ENCODE data around the gene AHCYL2.
"Not testable (repeated sequence)": the region's sequence is repeated elsewhere in the genome, so short reads cannot be mapped to it uniquely, and the experiment has no call there.

Gene AHCYL2

DNA sequence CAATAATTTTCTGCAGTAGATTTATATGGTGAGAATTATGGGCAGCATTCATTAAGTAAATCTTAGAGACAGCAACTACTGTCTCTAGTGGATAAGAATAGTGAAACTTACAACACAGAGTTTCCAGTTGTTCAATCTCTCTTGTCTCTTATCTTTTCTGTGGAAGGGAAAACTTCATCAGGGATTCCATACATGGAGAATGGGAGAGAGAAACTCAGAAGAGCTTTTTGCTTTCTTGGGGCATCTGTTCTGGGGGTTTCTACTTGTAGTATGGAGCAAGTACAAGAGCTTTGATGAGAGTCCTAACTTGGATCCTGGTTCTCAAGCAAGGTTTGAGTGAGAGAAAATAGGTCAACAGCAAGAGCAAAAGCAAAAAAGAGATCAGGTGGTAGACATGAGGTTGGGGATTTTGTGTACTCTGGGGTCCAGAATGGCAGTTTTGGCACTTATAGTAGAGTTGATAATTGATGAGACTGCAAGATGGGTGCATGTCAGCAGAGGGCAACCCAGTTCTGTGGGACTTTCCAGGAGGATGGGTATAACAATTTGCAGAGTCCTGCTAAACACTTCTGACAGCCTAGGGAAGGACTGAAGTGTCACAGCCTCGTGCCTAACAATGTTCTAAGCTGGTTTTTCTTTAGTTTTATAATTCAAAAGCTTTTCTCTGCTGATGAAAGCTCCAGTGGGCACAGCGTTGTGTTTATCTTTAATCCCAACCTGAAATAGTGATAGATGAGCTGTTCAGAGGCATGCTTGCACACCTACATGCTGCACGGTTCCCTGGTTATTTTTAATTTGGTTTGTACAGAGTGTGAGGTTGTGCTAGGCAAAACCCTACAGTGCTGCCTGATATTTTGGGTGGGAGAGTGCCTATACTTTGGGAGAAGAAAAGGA, 177.4 kb downstream of the AHCYL2 start:
- H3K4me3 ChIP-seq (ENCODE audit: control insufficient read depth, low read depth, low read length) = no peak overlapping the region
- TF ChIP-seq, protein P1, sequence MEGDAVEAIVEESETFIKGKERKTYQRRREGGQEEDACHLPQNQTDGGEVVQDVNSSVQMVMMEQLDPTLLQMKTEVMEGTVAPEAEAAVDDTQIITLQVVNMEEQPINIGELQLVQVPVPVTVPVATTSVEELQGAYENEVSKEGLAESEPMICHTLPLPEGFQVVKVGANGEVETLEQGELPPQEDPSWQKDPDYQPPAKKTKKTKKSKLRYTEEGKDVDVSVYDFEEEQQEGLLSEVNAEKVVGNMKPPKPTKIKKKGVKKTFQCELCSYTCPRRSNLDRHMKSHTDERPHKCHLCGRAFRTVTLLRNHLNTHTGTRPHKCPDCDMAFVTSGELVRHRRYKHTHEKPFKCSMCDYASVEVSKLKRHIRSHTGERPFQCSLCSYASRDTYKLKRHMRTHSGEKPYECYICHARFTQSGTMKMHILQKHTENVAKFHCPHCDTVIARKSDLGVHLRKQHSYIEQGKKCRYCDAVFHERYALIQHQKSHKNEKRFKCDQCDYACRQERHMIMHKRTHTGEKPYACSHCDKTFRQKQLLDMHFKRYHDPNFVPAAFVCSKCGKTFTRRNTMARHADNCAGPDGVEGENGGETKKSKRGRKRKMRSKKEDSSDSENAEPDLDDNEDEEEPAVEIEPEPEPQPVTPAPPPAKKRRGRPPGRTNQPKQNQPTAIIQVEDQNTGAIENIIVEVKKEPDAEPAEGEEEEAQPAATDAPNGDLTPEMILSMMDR (IDR thresholded peaks at IDR 0.05; ENCODE audit: control insufficient read depth, insufficient read depth, low read depth, low read length, missing control alignments) = peak; percentile 14
- no peak for DNase-seq (ENCODE audit: low read depth)

DNA sequence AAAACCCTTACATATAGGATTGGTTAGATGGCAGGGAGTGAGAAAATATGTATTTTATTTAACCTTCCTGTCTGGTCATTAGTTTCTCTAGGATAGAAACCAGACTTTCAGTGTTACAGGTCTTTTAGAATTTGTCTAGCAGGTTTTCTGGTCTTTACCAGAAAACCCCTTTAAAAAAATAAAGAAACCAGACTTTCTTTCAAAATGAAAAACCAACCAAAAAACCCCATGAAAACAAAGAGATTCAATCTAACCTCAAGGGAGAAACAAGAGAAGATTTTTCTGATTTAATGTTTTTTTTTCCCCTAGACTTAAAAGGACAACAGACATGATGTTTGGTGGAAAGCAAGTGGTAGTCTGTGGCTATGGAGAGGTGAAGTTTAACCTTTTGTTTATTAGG, 180.7 kb downstream of the AHCYL2 start:
- no peak for DNase-seq (ENCODE audit: low read depth)
- H3K4me3 ChIP-seq (ENCODE audit: control insufficient read depth, low read depth, low read length) = no peak overlapping the region
- TF ChIP-seq, protein P1 (IDR thresholded peaks at IDR 0.05; ENCODE audit: control insufficient read depth, insufficient read depth, low read depth, low read length, missing control alignments) = no peak

DNA sequence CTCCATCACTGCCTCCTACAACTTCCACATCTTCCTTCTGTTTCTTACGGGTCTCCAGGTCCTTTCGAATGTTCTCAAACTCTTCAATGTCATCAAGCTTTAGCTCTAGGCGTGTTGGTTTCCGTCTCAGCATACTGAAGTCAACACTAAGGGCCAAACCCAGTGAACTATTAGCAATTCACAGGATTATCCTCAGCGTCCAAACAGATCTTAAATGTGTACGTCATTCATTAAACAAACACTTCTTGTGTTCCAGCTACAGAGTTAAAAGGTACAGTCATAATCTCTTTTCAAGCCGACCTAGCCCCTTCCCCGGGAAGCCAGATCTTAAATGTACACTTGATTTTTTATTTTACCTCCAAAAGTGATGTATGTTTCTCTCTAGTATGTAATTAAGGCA, 185.4 kb downstream of the AHCYL2 start:
- not testable (repeated sequence) for H3K4me3 ChIP-seq (ENCODE audit: control insufficient read depth, low read depth, low read length); DNase-seq (ENCODE audit: low read depth)

DNA sequence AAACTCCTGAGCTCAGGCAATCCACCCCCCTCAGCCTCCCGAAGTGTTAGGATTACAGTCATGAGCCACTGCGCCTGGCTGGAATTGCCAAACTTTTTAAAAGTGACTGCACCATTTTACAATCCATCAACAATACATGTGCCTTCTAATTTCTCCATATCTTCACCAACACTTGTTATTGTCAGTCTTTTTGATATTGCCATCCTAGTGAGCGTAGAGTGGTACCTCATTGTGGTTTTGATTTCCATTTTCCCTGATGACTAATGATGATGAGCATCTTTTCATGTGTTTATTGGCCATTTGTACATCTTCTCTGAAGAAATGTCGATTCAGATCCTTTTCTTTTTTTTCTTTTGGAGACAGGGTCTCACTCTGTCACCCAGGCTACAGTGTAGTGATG, 187.7 kb downstream of the AHCYL2 start:
- no peak overlapping the region for H3K4me3 ChIP-seq (ENCODE audit: control insufficient read depth, low read depth, low read length)
- no peak for DNase-seq (ENCODE audit: low read depth)
- TF ChIP-seq, protein P1 (IDR thresholded peaks at IDR 0.05; ENCODE audit: control insufficient read depth, insufficient read depth, low read depth, low read length, missing control alignments) = no peak

DNA sequence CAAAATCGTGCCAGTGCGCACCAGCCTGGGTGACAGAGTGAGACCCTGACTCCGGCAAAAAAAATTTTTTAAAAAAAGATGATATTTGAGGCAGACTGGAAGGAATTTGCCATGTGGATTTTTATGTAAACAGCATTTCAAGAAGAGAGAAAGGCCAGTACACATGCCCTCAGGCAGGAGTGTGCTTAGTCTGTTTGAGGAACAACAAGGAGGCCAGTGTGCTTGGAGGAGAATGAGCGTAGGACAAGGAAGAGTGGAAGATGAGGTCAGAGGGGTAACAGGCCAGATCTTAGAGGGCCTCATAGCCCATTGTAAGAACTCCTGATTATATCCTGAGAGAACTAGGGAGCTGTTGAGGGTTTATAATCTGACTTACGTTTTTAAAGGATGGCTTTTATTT, 192.2 kb downstream of the AHCYL2 start:
- no peak for DNase-seq (ENCODE audit: low read depth)
- TF ChIP-seq, protein P1 (IDR thresholded peaks at IDR 0.05; ENCODE audit: control insufficient read depth, insufficient read depth, low read depth, low read length, missing control alignments) = no peak
- H3K4me3 ChIP-seq (ENCODE audit: control insufficient read depth, low read depth, low read length) = no peak overlapping the region

DNA sequence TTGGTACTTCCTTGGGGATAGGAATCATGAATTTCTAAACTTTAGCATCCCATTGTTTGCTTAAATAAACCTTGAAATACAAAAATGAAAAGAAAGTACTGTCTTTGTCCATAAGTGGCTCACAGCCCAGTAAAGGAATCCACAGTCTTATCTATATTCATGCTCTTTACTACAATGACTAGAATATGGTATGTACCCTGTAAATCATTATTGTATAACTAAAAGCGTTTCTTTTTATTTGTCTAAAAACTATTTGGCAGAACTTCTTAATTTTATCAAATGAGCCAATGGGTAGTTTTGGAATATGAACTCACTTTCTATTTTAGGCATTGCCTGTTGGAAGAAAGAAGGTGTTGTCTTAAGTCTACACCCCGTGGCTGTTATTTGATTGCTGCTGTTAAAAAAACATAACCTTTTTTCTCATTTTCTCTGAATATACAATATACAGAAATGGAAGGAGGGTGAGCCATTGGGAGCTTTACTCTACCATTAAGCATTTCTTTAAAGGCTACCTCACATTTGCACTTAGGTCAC, 197.0 kb downstream of the AHCYL2 start:
- TF ChIP-seq, protein P1 (IDR thresholded peaks at IDR 0.05; ENCODE audit: control insufficient read depth, insufficient read depth, low read depth, low read length, missing control alignments) = no peak
- H3K4me3 ChIP-seq (ENCODE audit: control insufficient read depth, low read depth, low read length) = no peak overlapping the region
- DNase-seq (ENCODE audit: low read depth) = no peak

DNA sequence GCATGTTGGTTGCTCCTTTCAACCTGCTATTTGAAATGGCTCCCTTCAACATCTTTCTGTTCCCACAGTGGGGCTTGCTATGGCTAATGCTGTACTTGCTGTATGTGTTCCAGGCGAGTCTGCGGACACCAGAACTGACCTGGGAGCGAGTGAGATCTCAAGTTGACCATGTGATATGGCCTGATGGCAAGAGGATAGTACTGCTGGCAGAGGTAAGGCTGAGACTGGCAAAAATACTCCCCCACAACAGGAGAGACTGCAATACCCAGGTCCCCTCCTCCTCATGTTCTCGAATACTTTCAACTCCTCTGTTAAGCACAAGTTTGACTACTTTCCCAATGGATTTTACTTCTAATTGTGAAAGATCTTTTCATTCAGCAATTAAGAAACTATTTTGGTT, 197.9 kb downstream of the AHCYL2 start:
- no peak for DNase-seq (ENCODE audit: low read depth)
- H3K4me3 ChIP-seq (ENCODE audit: control insufficient read depth, low read depth, low read length) = no peak overlapping the region
- TF ChIP-seq, protein P1 (IDR thresholded peaks at IDR 0.05; ENCODE audit: control insufficient read depth, insufficient read depth, low read depth, low read length, missing control alignments) = no peak
